GM19452 (cell line): ENCODE results near the gene LANCL3.
"Not testable (repeated sequence)": the region's sequence is repeated elsewhere in the genome, so short reads cannot be mapped to it uniquely, and the experiment has no call there.

ENCODE experiments used
- ATAC-seq: cut with Tn5 transposase; IDR thresholded peaks from one replicate; pipeline ENCODE4 v1.9.1; 2021; ENCODE audit not compliant: unreplicated experiment

The LANCL3 gene

GRCh38 chrX:37571426-37572107, at the start of gene LANCL3:
TSS of gene LANCL3 (plus strand) at chrX:37571661. CDS start at chrX:37571871, 210 bp downstream.
- ATAC-seq, result not testable (repeated sequence)

- ATAC-seq, result not testable (repeated sequence)
These were observed 47.8 kb upstream of the LANCL3 start for GRCh38 chrX:37523673-37524072.

DNA sequence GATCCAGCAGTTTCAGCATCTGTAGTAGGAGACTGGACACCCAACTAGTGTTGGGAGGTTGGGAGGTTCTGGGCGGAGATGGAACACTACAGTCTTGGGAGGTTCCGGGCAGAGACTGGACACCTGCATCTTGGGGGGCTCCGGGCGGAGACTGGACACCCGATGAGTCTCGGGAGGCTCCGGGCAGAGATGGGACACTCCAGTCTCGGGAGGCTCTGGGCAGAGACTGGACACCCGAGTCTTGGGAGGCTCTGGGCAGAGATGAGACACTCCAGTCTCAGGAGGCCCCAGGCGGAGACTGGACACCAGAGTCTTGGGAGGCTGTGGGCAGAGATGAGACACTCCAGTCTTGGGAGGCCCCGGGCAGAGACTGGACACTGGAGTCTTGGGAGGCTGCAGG, 29.5 kb upstream of the LANCL3 start:
- no peak for ATAC-seq

- ATAC-seq, result no peak
These were observed 28.7 kb upstream of the LANCL3 start for GRCh38 chrX:37542791-37543190.

GRCh38 chrX:37543324-37543723, 28.1 kb upstream of the LANCL3 start:
- ATAC-seq, result no peak

DNA sequence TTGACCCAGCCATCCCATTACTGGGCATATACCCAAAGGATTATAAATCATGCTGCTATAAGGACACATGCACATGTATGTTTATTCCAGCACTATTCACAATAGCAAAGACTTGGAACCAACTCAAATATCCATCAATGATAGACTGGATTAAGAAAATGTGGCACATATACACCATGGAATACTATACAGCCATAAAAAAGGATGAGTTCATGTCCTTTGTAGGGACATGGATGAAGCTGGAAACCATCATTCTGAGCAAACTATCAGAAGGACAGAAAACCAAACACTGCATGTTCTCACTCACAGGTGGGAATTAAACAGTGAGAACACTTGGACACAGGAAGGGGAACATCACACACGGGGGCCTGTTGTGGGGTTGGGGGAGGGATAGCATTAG, 26.9 kb upstream of the LANCL3 start:
- not testable (repeated sequence) for ATAC-seq

GRCh38 chrX:37545066-37545465, 26.4 kb upstream of the LANCL3 start:
- no peak for ATAC-seq

DNA sequence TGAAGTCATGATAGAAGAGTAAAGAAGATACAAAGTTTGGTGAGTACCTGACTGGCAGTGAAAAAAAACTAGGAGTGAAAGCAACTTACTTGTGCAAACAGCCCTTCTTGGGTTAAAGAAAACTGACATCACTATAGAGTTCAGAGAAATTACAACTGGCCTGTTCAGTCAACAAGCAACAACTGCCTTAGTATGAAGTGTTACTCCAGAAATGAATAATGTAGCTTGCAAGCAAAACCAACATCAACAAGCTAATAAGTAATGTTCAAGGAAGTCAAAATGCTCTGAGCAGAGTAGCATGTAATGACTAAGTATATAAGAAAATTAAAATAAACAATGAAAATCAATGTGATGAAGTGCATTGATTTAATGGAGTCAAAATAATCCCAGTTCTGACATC, 21.8 kb upstream of the LANCL3 start:
- not testable (repeated sequence) for ATAC-seq

- no peak for ATAC-seq
These were observed 18.0 kb upstream of the LANCL3 start for GRCh38 chrX:37553476-37553875.

DNA sequence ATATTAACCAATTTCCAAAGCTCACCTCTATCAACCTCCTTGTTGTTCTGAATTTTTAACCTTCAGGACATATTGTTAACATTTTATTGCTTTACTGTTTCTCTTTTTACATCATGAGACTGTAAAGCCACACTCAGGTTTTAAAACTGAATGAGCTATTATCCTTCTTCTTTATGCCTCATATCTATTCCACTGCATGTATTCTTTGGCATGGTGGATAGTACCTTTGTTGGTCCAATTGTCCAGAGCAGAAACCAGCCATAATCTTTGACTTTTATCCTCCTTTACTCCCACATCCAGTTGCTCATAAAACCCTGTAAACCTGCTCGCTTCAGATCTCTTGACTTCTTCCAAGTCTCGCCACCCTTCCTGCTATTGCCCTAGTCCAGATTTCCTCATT, 6.2 kb upstream of the LANCL3 start:
- not testable (repeated sequence) for ATAC-seq

DNA sequence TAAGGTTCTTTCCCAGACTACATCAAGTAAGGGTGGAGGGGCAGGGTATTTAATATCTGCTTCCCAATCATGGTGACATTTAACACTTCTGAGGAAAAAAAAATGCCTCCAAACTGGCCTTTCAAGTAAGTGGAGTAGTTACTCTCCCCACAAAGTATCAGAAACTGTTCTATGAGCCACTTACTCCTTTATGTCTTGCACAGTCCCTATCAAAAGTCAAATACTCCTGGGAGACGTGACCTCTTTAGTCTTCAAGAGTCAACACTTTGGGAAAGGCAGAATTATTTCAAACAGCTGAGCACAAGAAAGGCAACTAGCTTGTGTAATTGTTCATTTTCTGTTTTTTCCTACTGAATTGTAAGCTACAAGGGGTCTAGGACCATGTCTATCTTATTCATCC, 1.1 kb upstream of the LANCL3 start:
- ATAC-seq, result not testable (repeated sequence)

- not testable (repeated sequence) for ATAC-seq
These were observed 687 bp downstream of the LANCL3 start for GRCh38 chrX:37572108-37572587.

GRCh38 chrX:37573121-37573520, 1.7 kb downstream of the LANCL3 start:
- ATAC-seq, result not testable (repeated sequence)

- ATAC-seq, result no peak
These were observed 6.6 kb downstream of the LANCL3 start for GRCh38 chrX:37578045-37578444.

DNA sequence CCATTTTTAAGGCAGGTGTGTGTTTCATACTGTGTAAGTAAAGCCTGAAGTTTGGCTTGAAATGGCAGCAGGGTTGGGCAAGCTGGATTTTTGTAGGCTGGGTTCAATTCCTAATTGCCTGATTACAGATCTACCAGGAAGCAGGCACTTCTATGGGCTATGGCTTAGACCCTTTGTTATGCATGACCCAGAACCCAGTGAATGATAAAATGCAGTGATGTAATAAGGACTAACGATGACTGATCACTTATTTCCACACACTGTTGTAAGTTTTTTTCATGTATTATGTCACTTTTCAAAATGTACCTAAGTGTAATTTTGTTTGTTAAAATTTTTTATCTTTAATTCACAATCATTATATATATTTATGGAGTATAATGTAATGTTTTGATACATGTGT, 8.6 kb downstream of the LANCL3 start:
- ATAC-seq, result no peak

DNA sequence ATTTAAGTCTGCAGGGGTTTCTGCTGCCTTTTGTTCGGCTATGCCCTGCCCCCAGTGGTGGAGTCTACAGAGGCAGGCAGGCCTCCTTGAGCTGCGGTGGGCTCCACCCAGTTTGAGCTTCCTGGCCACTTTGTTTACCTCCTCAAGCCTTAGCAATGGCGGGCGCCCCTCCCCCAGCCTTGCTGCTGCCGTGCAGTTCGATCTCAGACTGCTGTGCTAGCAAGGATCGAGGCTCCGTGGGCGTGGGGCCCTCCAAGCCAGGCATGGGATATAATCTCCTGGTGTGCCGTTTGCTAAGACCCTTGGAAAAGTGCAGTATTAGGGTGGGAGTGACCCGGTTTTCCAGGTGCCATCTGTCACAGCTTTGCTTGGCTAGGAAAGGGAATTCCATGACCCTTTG, 15.9 kb downstream of the LANCL3 start:
- ATAC-seq, result not testable (repeated sequence)

GRCh38 chrX:37590047-37590446, 18.6 kb downstream of the LANCL3 start:
- no peak for ATAC-seq

DNA sequence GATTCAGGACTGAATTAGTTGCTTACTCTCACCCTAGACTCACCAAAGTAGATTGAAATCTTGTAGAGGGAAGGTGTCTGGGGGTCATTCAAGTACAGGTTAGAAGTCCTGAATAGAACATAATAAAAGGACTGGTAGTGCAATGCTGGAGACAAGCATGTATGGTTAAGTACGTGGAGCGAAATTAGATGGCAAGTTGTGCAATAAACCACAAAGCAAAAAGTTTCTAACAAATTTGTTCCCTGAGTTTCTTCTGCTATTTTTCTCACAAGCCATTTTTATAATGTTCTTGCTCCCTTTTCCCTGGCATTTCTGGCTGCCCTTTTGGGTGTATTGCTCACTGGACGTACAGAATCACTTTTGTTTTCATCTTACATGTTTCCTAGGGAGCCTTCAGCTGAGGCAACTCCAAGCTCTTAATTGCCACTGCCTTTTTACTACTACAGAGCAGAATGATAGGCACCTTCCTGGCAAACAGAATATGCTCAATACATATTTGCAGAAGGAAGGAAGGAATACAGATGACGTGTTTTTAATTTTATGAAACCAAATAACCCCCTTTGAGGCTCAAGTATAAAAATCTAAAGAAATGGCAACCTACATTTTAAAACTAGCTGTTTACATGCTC, 23.4 kb downstream of the LANCL3 start:
- ATAC-seq, result no peak

GRCh38 chrX:37599729-37600128, 28.3 kb downstream of the LANCL3 start:
- no peak for ATAC-seq

- ATAC-seq, result no peak
These were observed 32.5 kb downstream of the LANCL3 start for GRCh38 chrX:37603938-37604409.

DNA sequence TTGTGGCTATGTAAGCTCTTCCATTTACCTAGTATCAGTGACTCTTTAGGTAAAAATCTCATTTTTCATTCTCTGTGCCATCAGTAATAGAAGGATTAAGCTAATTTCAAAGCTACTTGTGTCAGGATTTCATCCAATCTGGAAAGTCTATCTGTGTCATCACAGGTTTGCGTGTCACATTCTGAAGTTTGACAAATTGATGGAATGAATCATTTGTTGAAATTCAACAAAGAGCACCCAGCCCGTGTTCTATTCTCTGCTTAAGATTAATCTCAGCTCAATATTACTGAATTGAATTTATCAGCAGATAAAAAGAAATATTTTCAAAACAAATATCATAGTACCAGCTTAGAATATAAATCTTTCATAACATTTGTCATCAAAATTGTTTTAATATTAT, 35.8 kb downstream of the LANCL3 start:
- ATAC-seq, result no peak

- no peak for ATAC-seq
These were observed 36.7 kb downstream of the LANCL3 start for GRCh38 chrX:37608156-37608555.
